DMS153 treated with DMSO at 0.1 percent for 48 hours (cell line): ENCODE data around the gene SAYSD1.
"Not testable (repeated sequence)": the region's sequence is repeated elsewhere in the genome, so short reads cannot be mapped to it uniquely, and the experiment has no call there.

ENCODE experiments used
- DNase-seq: peaks from one replicate; lab custom pipeline; 2025; ENCODE audit not compliant: unreplicated experiment; lab: John Stamatoyannopoulos, UW

Gene SAYSD1

GRCh38 chr6:39114704-39115599 is at the start of gene SAYSD1:
SAYSD1 (minus strand) TSS chr6:39115186; CDS start chr6:39115089, 97 bp downstream.
- peak; percentile 93 for DNase-seq

- DNase-seq, result no peak
Observed at GRCh38 chr6:39157511-39157910, 42.5 kb upstream of the SAYSD1 start.

- no peak for DNase-seq
Observed at GRCh38 chr6:39156801-39157200, 41.8 kb upstream of the SAYSD1 start.

- DNase-seq, result no peak
Observed at GRCh38 chr6:39154705-39155104, 39.7 kb upstream of the SAYSD1 start.

- no peak for DNase-seq
Observed at GRCh38 chr6:39153766-39154397, 38.9 kb upstream of the SAYSD1 start.

GRCh38 chr6:39152262-39152661 is 37.3 kb upstream of the SAYSD1 start:
- no peak for DNase-seq

GRCh38 chr6:39151211-39151610 is 36.2 kb upstream of the SAYSD1 start:
- DNase-seq, result no peak

GRCh38 chr6:39144481-39145173 is 29.6 kb upstream of the SAYSD1 start:
- no peak for DNase-seq

- no peak for DNase-seq
Observed at GRCh38 chr6:39143238-39143930, 28.4 kb upstream of the SAYSD1 start.

GRCh38 chr6:39140556-39141167 is 25.7 kb upstream of the SAYSD1 start:
- no peak for DNase-seq

GRCh38 chr6:39137245-39137644 is 22.3 kb upstream of the SAYSD1 start:
- no peak for DNase-seq

- not testable (repeated sequence) for DNase-seq
Observed at GRCh38 chr6:39136207-39136606, 21.2 kb upstream of the SAYSD1 start.

- DNase-seq, result not testable (repeated sequence)
Observed at GRCh38 chr6:39134761-39135160, 19.8 kb upstream of the SAYSD1 start.

- no peak for DNase-seq
Observed at GRCh38 chr6:39130691-39131090, 15.7 kb upstream of the SAYSD1 start.

- no peak for DNase-seq
Observed at GRCh38 chr6:39128832-39129231, 13.8 kb upstream of the SAYSD1 start.

- DNase-seq, result no peak
Observed at GRCh38 chr6:39128106-39128505, 13.1 kb upstream of the SAYSD1 start.

- no peak for DNase-seq
Observed at GRCh38 chr6:39124114-39124513, 9.1 kb upstream of the SAYSD1 start.

GRCh38 chr6:39118921-39119320 is 3.9 kb upstream of the SAYSD1 start:
- no peak for DNase-seq

- no peak for DNase-seq
Observed at GRCh38 chr6:39114388-39114703, 640 bp downstream of the SAYSD1 start.

GRCh38 chr6:39113788-39114187 is 1.2 kb downstream of the SAYSD1 start:
- no peak for DNase-seq

GRCh38 chr6:39111280-39111679 is 3.7 kb downstream of the SAYSD1 start:
- no peak for DNase-seq
